SU-DHL-6 (cell line): ENCODE data around the gene MMRN2.
"Not testable (repeated sequence)": the region's sequence is repeated elsewhere in the genome, so short reads cannot be mapped to it uniquely, and the experiment has no call there.

ENCODE experiments used
- H2AFZ ChIP-seq: fragments of 200-600 bp; sonication (generic); 2 replicates; pipeline ENCODE4 v1.6.1; 2014; ENCODE audit warnings: low read depth, mild to moderate bottlenecking, moderate library complexity, mixed read lengths, antibody characterized with exemption, low read length; ENCODE audit not compliant: severe bottlenecking
- H3F3A ChIP-seq: fragments of 200-600 bp; shearing (Covaris generic); 2 replicates; pipeline ENCODE4 v1.6.0; 2016; ENCODE audit warnings: antibody characterized with exemption, mild to moderate bottlenecking; ENCODE audit not compliant: insufficient read depth
- H3K27ac ChIP-seq: fragments of 200-600 bp; sonication (generic); 2 replicates; pipeline ENCODE4 v1.5.1; 2016; ENCODE audit warnings: low read depth, mild to moderate bottlenecking, low read length, moderate library complexity, mixed read lengths
- H3K27me3 ChIP-seq: fragments of 200-600 bp; sonication (generic), shearing (Covaris generic); 2 replicates; pipeline ENCODE4 v1.6.0; 2014; ENCODE audit warnings: mild to moderate bottlenecking, low read length
- H3K36me3 ChIP-seq: fragments of 200-600 bp; sonication (generic); 2 replicates; pipeline ENCODE4 v1.6.1; 2014; ENCODE audit warnings: mild to moderate bottlenecking, low read length, mixed read lengths
- H3K4me2 ChIP-seq: fragments of 300-600, 200-600 bp; shearing (Covaris generic), sonication (generic); 2 replicates; pipeline ENCODE4 v1.6.0; 2014; ENCODE audit warnings: low read length, low read depth, mild to moderate bottlenecking; ENCODE audit not compliant: poor library complexity, severe bottlenecking
- H3K4me3 ChIP-seq: fragments of 200-600 bp; sonication (generic); 2 replicates; pipeline ENCODE4 v1.5.1; 2014; ENCODE audit warnings: antibody characterized with exemption, low read length, mild to moderate bottlenecking, mixed read lengths; ENCODE audit not compliant: insufficient read depth, poor library complexity, severe bottlenecking
- H3K79me2 ChIP-seq: fragments of 200-600 bp; sonication (generic); 2 replicates; pipeline ENCODE4 v1.6.1; 2014; ENCODE audit warnings: mild to moderate bottlenecking, low read length, moderate library complexity; ENCODE audit not compliant: insufficient read depth
- H3K9ac ChIP-seq: fragments of 200-600 bp; sonication (generic); 2 replicates; pipeline ENCODE4 v1.7.0; 2014; ENCODE audit warnings: mild to moderate bottlenecking, low read length
- H3K9me2 ChIP-seq: fragments of 200-600 bp; sonication (generic); replicated peaks from 2 replicates; pipeline ENCODE4 v1.6.1; 2014; ENCODE audit warnings: low read length; ENCODE audit not compliant: insufficient read depth
- H3K9me3 ChIP-seq: fragments of 200-600 bp; sonication (generic); 2 replicates; pipeline ENCODE4 v1.6.1; 2014; ENCODE audit warnings: low read length, mixed read lengths; ENCODE audit not compliant: insufficient read depth
- H4K20me1 ChIP-seq: fragments of 200-600 bp; sonication (generic); 2 replicates; pipeline ENCODE4 v1.6.1; 2014; ENCODE audit warnings: low read depth, mild to moderate bottlenecking, antibody characterized with exemption, low read length, moderate library complexity, mixed read lengths
- EZH2phosphoT487 ChIP-seq: fragments of 200-600 bp; sonication (generic), shearing (Covaris generic); conservative IDR thresholded peaks from 2 replicates; pipeline ENCODE4 v1.6.1; 2018; ENCODE audit warnings: mild to moderate bottlenecking, antibody characterized with exemption, low read length, moderate library complexity, mixed read lengths
- TF ChIP-seq, protein P1 (sequence below): fragments of 200-600 bp; sonication (generic); IDR thresholded peaks from one replicate; pipeline ENCODE4 v1.5.1; 2017; ENCODE audit warnings: antibody characterized with exemption, mild to moderate bottlenecking, low read length, moderate library complexity; ENCODE audit not compliant: insufficient read depth, poor library complexity, severe bottlenecking

The MMRN2 gene

DNA sequence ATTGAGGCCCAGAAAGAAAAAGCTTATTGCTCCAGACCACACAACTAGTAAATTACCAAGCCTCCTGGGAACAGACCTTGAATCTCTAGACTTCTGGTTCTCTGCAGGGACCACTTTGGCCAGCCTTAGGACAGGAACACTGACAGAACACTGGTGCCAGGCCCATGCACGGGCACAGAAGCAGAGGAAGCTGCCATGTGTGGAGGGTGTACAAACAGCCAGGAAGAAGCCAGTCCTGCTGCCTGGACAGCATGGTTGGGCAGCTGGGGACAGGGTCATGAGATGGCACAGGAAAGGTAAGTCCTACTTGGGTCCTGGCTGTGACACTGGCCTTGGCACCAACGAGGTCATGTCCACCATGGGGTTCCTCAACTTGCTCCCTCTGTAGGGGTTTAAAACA, 19.2 kb downstream of the MMRN2 start:
- Histone ChIP-seq H3F3A (no peaks in the 10 kb centered on the region), H3K27ac (no peak overlapping the region), H3K9me2 (no peaks in the 10 kb centered on the region), H3K9ac (no peak overlapping the region), H3K27me3 (no peaks in the 10 kb centered on the region), H4K20me1 (no peaks in the 10 kb centered on the region), H3K4me2 (no peak overlapping the region), H3K79me2 (no peaks in the 10 kb centered on the region), H3K36me3 (no peaks in the 10 kb centered on the region), H3K9me3 (no peaks in the 10 kb centered on the region), H2AFZ (no peak overlapping the region), H3K4me3 (no peak overlapping the region)
- TF ChIP-seq EZH2phosphoT487: no peak
- TF ChIP-seq, protein P1, sequence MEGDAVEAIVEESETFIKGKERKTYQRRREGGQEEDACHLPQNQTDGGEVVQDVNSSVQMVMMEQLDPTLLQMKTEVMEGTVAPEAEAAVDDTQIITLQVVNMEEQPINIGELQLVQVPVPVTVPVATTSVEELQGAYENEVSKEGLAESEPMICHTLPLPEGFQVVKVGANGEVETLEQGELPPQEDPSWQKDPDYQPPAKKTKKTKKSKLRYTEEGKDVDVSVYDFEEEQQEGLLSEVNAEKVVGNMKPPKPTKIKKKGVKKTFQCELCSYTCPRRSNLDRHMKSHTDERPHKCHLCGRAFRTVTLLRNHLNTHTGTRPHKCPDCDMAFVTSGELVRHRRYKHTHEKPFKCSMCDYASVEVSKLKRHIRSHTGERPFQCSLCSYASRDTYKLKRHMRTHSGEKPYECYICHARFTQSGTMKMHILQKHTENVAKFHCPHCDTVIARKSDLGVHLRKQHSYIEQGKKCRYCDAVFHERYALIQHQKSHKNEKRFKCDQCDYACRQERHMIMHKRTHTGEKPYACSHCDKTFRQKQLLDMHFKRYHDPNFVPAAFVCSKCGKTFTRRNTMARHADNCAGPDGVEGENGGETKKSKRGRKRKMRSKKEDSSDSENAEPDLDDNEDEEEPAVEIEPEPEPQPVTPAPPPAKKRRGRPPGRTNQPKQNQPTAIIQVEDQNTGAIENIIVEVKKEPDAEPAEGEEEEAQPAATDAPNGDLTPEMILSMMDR: no peak

DNA sequence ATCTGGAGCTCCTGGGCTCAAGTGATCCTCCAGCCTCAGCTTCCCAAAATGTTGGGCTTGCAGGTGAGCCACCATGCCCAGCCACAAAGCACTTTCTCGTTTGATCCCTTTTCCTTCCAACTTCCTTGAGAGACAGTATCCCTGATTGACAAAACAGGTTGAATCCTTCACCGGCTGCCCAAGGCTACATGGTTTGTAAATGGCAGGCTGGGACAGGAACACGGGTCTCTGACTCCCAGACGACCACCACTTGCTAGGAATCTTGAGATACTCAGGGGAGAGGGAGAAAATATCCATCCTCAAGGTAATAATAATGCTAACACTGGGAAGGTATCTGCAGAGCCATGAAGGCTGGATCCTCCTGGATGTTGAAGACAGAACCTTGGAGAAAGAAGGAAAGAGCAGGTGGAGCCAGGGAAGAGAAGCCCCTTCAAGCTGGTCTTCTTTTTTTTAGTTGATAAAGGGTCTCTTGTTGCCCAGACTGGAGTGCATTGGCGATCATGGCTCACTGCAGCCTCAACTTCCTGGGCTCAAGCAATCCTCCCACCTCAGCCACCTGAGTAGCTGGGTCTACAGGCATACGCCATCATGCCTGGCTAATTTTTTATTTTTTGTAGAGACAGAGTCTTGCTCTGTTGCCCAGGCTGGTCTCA, 19.8 kb downstream of the MMRN2 start:
- Histone ChIP-seq H2AFZ (no peak overlapping the region), H3K9me2 (no peaks in the 10 kb centered on the region), H3K9ac (no peak overlapping the region), H4K20me1 (no peaks in the 10 kb centered on the region), H3K4me2 (no peak overlapping the region), H3K9me3 (no peaks in the 10 kb centered on the region), H3K27me3 (no peaks in the 10 kb centered on the region), H3K79me2 (no peaks in the 10 kb centered on the region), H3K4me3 (no peak overlapping the region), H3F3A (no peaks in the 10 kb centered on the region), H3K36me3 (no peaks in the 10 kb centered on the region), H3K27ac (no peak overlapping the region)
- TF ChIP-seq EZH2phosphoT487: no peak
- TF ChIP-seq, protein P1: no peak

DNA sequence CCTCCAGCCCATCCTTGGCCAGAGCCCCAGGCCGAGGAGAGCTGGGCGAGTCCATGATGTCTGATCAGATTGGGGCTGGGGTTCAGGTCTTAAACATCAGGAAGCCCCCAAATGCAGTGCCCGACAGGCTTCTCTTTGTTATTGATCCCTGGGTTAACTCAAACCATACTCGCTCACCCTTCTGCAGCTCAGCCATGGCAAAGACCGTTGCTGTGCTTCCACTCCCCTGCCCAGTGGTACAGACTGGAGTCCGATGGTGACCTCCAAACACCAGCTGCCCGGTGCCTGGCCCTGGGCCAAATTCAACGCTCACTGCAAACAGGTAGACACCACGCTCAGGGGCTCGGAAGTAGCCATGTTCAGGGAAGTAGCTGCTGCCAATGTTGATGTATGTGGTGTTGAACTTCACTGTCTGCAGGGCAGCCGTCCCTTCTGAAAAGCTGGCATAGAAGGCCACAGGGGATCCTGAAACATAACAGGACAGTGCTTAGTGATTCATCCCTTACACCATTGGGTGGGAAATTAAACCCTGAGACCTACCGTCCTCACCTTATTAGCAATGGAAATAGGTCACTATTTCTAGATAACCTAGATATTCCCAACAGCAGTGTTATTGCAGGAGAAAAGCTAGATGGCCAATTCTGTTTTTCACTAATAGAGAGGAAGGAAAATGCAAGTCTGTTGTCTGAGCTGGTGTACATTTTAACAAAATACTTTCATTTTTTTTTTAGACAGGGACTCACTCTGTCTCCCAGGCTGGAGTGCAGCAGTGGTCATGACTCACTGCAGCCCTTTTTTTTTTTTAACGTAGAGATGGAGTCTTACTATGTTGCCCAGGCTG, 20.5 kb downstream of the MMRN2 start:
- H3K27me3 ChIP-seq: no peaks in the 10 kb centered on the region
- H3F3A ChIP-seq: no peaks in the 10 kb centered on the region
- no peak overlapping the region for H3K9ac ChIP-seq
- no peaks in the 10 kb centered on the region for H3K79me2 ChIP-seq
- H2AFZ ChIP-seq: no peak overlapping the region
- H3K9me3 ChIP-seq: no peaks in the 10 kb centered on the region
- TF ChIP-seq EZH2phosphoT487: no peak
- TF ChIP-seq, protein P1: no peak
- no peaks in the 10 kb centered on the region for H3K9me2 ChIP-seq
- no peak overlapping the region for H3K27ac ChIP-seq
- no peak overlapping the region for H3K4me3 ChIP-seq
- H3K4me2 ChIP-seq: no peak overlapping the region
- no peaks in the 10 kb centered on the region for H4K20me1 ChIP-seq
- no peaks in the 10 kb centered on the region for H3K36me3 ChIP-seq

GRCh38 chr10:86934162-86934711, 23.2 kb downstream of the MMRN2 start:
- not testable (repeated sequence) for H3K36me3 ChIP-seq, H3F3A ChIP-seq, H3K4me3 ChIP-seq, H3K79me2 ChIP-seq, H4K20me1 ChIP-seq, H3K4me2 ChIP-seq, H3K9ac ChIP-seq, H3K27ac ChIP-seq, H3K27me3 ChIP-seq, H3K9me3 ChIP-seq, H3K9me2 ChIP-seq, H2AFZ ChIP-seq
